HFF-Myc (cell line): Measurements from ENCODE around the gene UTS2R.

Experiments
- DNase-seq: peaks from one replicate; pipeline ENCODE4 v3.0.0-alpha.2; 2011; ENCODE audit warnings: low read depth; ENCODE audit errors: extremely low read depth
- H3K4me3 ChIP-seq: replicated peaks from 2 replicates; pipeline ENCODE4 v1.5.1; 2011; ENCODE audit warnings: low read depth, mild to moderate bottlenecking, control low read depth, low read length
- TF ChIP-seq, protein P1 (sequence below): IDR thresholded peaks from 2 replicates; pipeline ENCODE4 v1.5.1; 2012; ENCODE audit warnings: mild to moderate bottlenecking, low read depth, low read length, control low read depth; ENCODE audit errors: missing control alignments

UTS2R gene

GRCh38 chr17:82412535-82413520 is 41.3 kb downstream of the UTS2R start:
- H3K4me3 ChIP-seq = no peak overlapping the region
- TF ChIP-seq, protein P1, sequence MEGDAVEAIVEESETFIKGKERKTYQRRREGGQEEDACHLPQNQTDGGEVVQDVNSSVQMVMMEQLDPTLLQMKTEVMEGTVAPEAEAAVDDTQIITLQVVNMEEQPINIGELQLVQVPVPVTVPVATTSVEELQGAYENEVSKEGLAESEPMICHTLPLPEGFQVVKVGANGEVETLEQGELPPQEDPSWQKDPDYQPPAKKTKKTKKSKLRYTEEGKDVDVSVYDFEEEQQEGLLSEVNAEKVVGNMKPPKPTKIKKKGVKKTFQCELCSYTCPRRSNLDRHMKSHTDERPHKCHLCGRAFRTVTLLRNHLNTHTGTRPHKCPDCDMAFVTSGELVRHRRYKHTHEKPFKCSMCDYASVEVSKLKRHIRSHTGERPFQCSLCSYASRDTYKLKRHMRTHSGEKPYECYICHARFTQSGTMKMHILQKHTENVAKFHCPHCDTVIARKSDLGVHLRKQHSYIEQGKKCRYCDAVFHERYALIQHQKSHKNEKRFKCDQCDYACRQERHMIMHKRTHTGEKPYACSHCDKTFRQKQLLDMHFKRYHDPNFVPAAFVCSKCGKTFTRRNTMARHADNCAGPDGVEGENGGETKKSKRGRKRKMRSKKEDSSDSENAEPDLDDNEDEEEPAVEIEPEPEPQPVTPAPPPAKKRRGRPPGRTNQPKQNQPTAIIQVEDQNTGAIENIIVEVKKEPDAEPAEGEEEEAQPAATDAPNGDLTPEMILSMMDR = no peak
- DNase-seq = no peak

DNA sequence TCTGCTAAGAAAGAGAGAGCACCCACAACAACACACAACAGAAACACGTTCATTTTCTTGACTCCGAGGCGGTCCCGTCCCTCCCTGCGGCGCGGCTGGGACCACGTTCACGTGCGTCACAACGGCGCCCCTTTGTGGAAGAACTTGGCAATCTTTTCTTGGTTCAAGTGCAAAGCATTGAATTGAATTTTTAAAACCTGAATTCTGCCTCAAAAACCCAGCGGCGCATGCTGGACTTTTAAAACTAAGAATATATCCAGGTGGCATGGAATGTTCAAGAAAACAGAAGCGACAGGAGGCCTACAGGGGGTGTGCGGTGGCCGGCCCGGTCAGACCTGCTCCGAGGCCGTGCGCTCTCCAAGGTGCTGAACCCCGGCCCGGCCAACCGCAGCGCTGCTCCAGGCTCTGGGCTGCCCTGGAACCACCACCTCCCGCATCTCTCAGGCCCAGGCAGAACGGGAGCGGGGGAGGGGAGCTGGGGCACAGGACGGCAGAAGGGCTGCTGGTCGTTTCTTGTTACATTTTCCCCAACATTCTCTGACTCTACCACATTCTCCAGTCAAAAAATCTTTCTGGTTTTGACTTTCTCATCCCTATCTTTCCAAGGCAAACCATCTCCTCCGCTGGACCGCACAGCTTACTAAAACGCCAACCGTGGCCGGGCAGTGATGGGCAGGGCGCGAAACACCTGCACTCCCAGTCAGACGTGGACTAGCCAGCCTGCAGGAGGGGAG is 43.1 kb downstream of the UTS2R start:
- H3K4me3 ChIP-seq = no peak overlapping the region
- TF ChIP-seq, protein P1 = peak; percentile 69
- DNase-seq = no peak

- H3K4me3 ChIP-seq = no peak overlapping the region
- TF ChIP-seq, protein P1 = no peak
- no peak for DNase-seq
These were observed 43.8 kb downstream of the UTS2R start for GRCh38 chr17:82415336-82415735.

- no peak for DNase-seq
- TF ChIP-seq, protein P1 = no peak
These were observed 44.2 kb downstream of the UTS2R start for GRCh38 chr17:82415786-82416185.

DNA sequence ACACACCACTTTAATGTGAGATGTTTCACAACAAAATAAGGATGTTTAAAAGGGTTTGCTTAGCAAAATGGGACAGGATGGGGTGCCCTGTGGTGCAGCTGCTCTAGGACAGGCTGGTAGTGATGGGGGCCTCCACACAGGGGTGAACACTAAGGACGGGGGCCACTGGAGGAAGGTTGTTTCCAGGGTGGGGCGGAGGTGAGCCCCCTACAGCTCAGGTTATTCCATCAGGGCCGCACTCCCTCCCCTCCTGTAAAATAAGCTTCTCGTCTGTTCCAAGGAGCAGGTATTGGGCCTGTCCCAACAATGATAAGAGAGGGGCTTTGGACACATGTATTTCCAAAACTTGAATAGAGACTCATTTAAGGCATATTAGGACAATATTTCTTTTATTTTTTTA is 44.7 kb downstream of the UTS2R start:
- TF ChIP-seq, protein P1 = no peak
- H3K4me3 ChIP-seq = no peak overlapping the region
- no peak for DNase-seq

More at GRCh38 chr17:82415786-82416185, 44.2 kb downstream of the UTS2R start:
- H3K4me3 ChIP-seq = no peak overlapping the region

GRCh38 chr17:82416771-82417170 is 45.2 kb downstream of the UTS2R start:
- no peak for DNase-seq
- H3K4me3 ChIP-seq = no peak overlapping the region
- TF ChIP-seq, protein P1 = peak; percentile 4
